HG02763 (cell line): ENCODE measurements around the gene TTLL8.

Source experiments
- ATAC-seq: cut with Tn5 transposase; IDR thresholded peaks from one replicate; pipeline ENCODE4 v1.9.1; 2021; ENCODE audit warnings: mild to moderate bottlenecking, moderate library complexity; ENCODE audit not compliant: unreplicated experiment

The TTLL8 gene

GRCh38 chr22:50008151-50009040 is 49.7 kb downstream of the TTLL8 start:
- no peak for ATAC-seq

GRCh38 chr22:50007057-50007511 is 51.0 kb downstream of the TTLL8 start:
- ATAC-seq, result no peak

GRCh38 chr22:50004918-50005317 is 53.2 kb downstream of the TTLL8 start:
- no peak for ATAC-seq

- no peak for ATAC-seq
These were observed 55.3 kb downstream of the TTLL8 start for GRCh38 chr22:50002791-50003190.

GRCh38 chr22:50001388-50002231 is 56.5 kb downstream of the TTLL8 start:
- no peak for ATAC-seq

- no peak for ATAC-seq
These were observed 57.3 kb downstream of the TTLL8 start for GRCh38 chr22:50000587-50001387.

- no peak for ATAC-seq
These were observed 58.0 kb downstream of the TTLL8 start for GRCh38 chr22:49999946-50000586.

GRCh38 chr22:49999063-49999945 is 58.8 kb downstream of the TTLL8 start:
- ATAC-seq, result no peak

GRCh38 chr22:49998718-49999062 is 59.4 kb downstream of the TTLL8 start:
- ATAC-seq, result no peak

GRCh38 chr22:49997932-49998717 is 60.0 kb downstream of the TTLL8 start:
- ATAC-seq, result no peak

- no peak for ATAC-seq
These were observed 60.9 kb downstream of the TTLL8 start for GRCh38 chr22:49997251-49997599.

GRCh38 chr22:49996518-49997250 is 61.4 kb downstream of the TTLL8 start:
- ATAC-seq, result no peak

- ATAC-seq, result no peak
These were observed 62.0 kb downstream of the TTLL8 start for GRCh38 chr22:49996119-49996517.

GRCh38 chr22:49995361-49996118 is 62.6 kb downstream of the TTLL8 start:
- ATAC-seq, result no peak

GRCh38 chr22:49995041-49995360 is 63.1 kb downstream of the TTLL8 start:
- no peak for ATAC-seq

- ATAC-seq, result no peak
These were observed 63.6 kb downstream of the TTLL8 start for GRCh38 chr22:49994361-49995040.
